HEK293 (cell line): ENCODE measurements around the gene MAGI1.

Experiments
- CTCF ChIA-PET: fragments of 350-600 bp; formaldehyde crosslinking; extraction: SDS; loops from one replicate; lab custom pipeline; 2021; ENCODE audit warnings: antibody characterized with exemption; lab: Yijun Ruan, JAX
- POLR2A ChIA-PET: fragments of 300-600 bp; formaldehyde crosslinking; extraction: SDS; loops from one replicate; lab custom pipeline; 2020; ENCODE audit warnings: antibody characterized with exemption, inconsistent platforms; lab: Yijun Ruan, JAX
- H3K27ac ChIP-seq: fragments of 200-500 bp; sonication (Bioruptor generic); 2 replicates; pipeline ENCODE4 v1.5.1; 2014; ENCODE audit warnings: low read depth, low read length, control low read depth, inconsistent platforms; ENCODE audit errors: extremely low read depth
- H3K36me3 ChIP-seq, 2 experiments: fragments of 200-500 bp in 1 of 2; sonication (Bioruptor generic) in 1 of 2; 1 replicate in 1 of 2; 2 replicates in 1 of 2; pipeline ENCODE4 v1.5.1; 2014 to 2017; ENCODE audit warnings: inconsistent platforms in 2 of 2, low read length in 2 of 2; ENCODE audit not compliant: control insufficient read depth in 2 of 2, insufficient read depth in 1 of 2
- H3K4me1 ChIP-seq: fragments of 200-500 bp; sonication (Bioruptor generic); 2 replicates; pipeline ENCODE4 v1.5.1; 2014; ENCODE audit warnings: mild to moderate bottlenecking, low read length, inconsistent platforms; ENCODE audit not compliant: control insufficient read depth, insufficient read depth
- H3K4me3 ChIP-seq: 2 replicates; pipeline ENCODE4 v1.5.1; 2011; ENCODE audit warnings: low read depth, mild to moderate bottlenecking, control low read depth, low read length, moderate library complexity
- H3K9me3 ChIP-seq: fragments of 200-500 bp; sonication (Bioruptor generic); 2 replicates; pipeline ENCODE4 v1.5.1; 2014; ENCODE audit warnings: low read depth, low read length, inconsistent platforms; ENCODE audit not compliant: control insufficient read depth, insufficient read depth
- PBX3 ChIP-seq: sonication (generic); formaldehyde crosslinking; IDR thresholded peaks from 2 replicates; pipeline ENCODE4 v1.8.1; 2022; ENCODE audit warnings: mild to moderate bottlenecking, moderate library complexity, missing genetic modification reagents
- TCF7L2 ChIP-seq: IDR thresholded peaks from 2 replicates; pipeline ENCODE4 v1.6.1; 2011; ENCODE audit warnings: low read depth, mild to moderate bottlenecking, inconsistent platforms, low read length, moderate library complexity, borderline replicate concordance
- ZNF140 ChIP-seq: fragments of 450-650 bp; formaldehyde crosslinking; IDR thresholded peaks from 2 replicates; pipeline ENCODE4 v1.5.1; 2016; ENCODE audit warnings: missing biosample characterization, missing genetic modification characterization
- ZNF202 ChIP-seq: fragments of 450-650 bp; formaldehyde crosslinking; IDR thresholded peaks from 2 replicates; pipeline ENCODE4 v1.5.1; 2016; ENCODE audit warnings: missing biosample characterization, missing genetic modification characterization, borderline replicate concordance
- ZNF266 ChIP-seq: fragments of 450-650 bp; formaldehyde crosslinking; IDR thresholded peaks from 2 replicates; pipeline ENCODE4 v1.5.1; 2016; ENCODE audit warnings: missing biosample characterization, missing genetic modification characterization, low read depth
- ZNF37A ChIP-seq: fragments of 450-650 bp; IDR thresholded peaks from 2 replicates; pipeline ENCODE4 v1.5.1; 2018; ENCODE audit warnings: missing biosample characterization, missing genetic modification characterization
- ZNF404 ChIP-seq: fragments of 450-650 bp; formaldehyde crosslinking; IDR thresholded peaks from 2 replicates; pipeline ENCODE4 v1.5.1; 2017; ENCODE audit warnings: missing biosample characterization, missing genetic modification characterization
- ZNF518A ChIP-seq: fragments of 450-650 bp; formaldehyde crosslinking; conservative IDR thresholded peaks from 2 replicates; pipeline ENCODE4 v1.5.1; 2016; ENCODE audit warnings: low read depth, missing biosample characterization, missing genetic modification characterization
- ZNF529 ChIP-seq: fragments of 450-650 bp; formaldehyde crosslinking; IDR thresholded peaks from 2 replicates; pipeline ENCODE4 v1.5.1; 2017; ENCODE audit warnings: missing genetic modification characterization, missing biosample characterization; ENCODE audit not compliant: insufficient replicate concordance
- ZNF530 ChIP-seq: fragments of 450-650 bp; formaldehyde crosslinking; IDR thresholded peaks from 2 replicates; pipeline ENCODE4 v1.5.1; 2016; ENCODE audit warnings: low read depth, missing biosample characterization, missing genetic modification characterization
- ZNF544 ChIP-seq: fragments of 450-650 bp; formaldehyde crosslinking; IDR thresholded peaks from 2 replicates; pipeline ENCODE4 v1.5.0; 2017; ENCODE audit warnings: missing biosample characterization, missing genetic modification characterization
- ZNF555 ChIP-seq: fragments of 450-650 bp; formaldehyde crosslinking; conservative IDR thresholded peaks from 2 replicates; pipeline ENCODE4 v1.5.1; 2017; ENCODE audit warnings: missing biosample characterization, mild to moderate bottlenecking, missing genetic modification characterization, inconsistent platforms
- ZNF580 ChIP-seq: fragments of 450-650 bp; formaldehyde crosslinking; IDR thresholded peaks from 2 replicates; pipeline ENCODE4 v1.5.1; 2016; ENCODE audit warnings: missing biosample characterization, missing genetic modification characterization
- ZNF692 ChIP-seq: fragments of 450-650 bp; formaldehyde crosslinking; IDR thresholded peaks from 2 replicates; pipeline ENCODE4 v1.5.1; 2016; ENCODE audit warnings: missing biosample characterization, missing genetic modification characterization
- ZNF785 ChIP-seq: fragments of 450-650 bp; formaldehyde crosslinking; IDR thresholded peaks from 2 replicates; pipeline ENCODE4 v1.5.1; 2016; ENCODE audit warnings: missing biosample characterization, missing genetic modification characterization
- ZXDB ChIP-seq: fragments of 450-650 bp; formaldehyde crosslinking; IDR thresholded peaks from 2 replicates; pipeline ENCODE4 v1.5.1; 2016; ENCODE audit warnings: missing biosample characterization, missing genetic modification characterization
- TF ChIP-seq, protein P1 (sequence below): fragments of 450-650 bp; formaldehyde crosslinking; IDR thresholded peaks from 2 replicates; pipeline ENCODE4 v1.5.1; 2016; ENCODE audit warnings: missing biosample characterization, missing genetic modification characterization

Gene MAGI1

DNA sequence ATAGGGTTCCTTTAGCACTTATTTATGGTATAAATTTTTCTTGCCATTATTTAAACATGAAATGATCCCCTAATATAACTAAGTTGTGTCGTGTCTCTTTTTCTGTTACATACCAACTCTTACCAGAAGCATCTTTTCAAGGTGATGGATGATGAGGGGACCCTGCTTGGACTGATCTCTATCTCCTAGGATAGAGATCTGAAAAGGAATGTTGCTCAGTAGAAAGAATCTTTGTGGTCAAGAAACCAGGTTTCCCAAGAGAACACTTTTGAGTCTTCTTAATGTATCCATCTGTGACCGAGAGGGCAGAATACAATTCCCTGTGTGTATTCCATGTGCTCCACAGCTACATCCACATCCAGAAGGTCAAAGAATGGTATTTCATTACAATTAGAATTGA lies 409.7 kb downstream of the MAGI1 start:
- Histone ChIP-seq H3K36me3 (no peaks in the 10 kb centered on the region), H3K9me3 (no peaks in the 10 kb centered on the region), H3K27ac (no peak overlapping the region), H3K4me3 (no peak overlapping the region), H3K4me1 (peaks cover 5% of the 10 kb centered on the region; the same call in 1 of the 2 replicates)
- POLR2A ChIA-PET = no interaction called here
- CTCF ChIA-PET = interaction anchor here (0.5 to 0.7 kb wide), 3 partner anchors 44 to 489 kb away, joined by 3 to 4 read pairs (median 3); no protein-coding TSS in a partner anchor
- TF ChIP-seq ZNF404 (no peak), ZNF37A (tag by site-specific recombination) (no peak), ZNF555 (tag by site-specific recombination) (no peak)

GRCh38 chr3:65627062-65627461 lies 411.7 kb downstream of the MAGI1 start:
- Histone ChIP-seq H3K4me1 (no peaks in the 10 kb centered on the region), H3K36me3 (no peaks in the 10 kb centered on the region), H3K4me3 (no peak overlapping the region), H3K27ac (no peak overlapping the region), H3K9me3 (no peaks in the 10 kb centered on the region)
- CTCF ChIA-PET = no interaction called here
- POLR2A ChIA-PET = no interaction called here
- TF ChIP-seq ZNF785 (tag by site-specific recombination) (no peak), ZNF580 (tag by site-specific recombination) (no peak), ZNF544 (tag by site-specific recombination) (no peak), ZXDB (tag by site-specific recombination) (no peak), PBX3 (CRISPR knock-in tag) (no peak)
- TF ChIP-seq, protein P1, sequence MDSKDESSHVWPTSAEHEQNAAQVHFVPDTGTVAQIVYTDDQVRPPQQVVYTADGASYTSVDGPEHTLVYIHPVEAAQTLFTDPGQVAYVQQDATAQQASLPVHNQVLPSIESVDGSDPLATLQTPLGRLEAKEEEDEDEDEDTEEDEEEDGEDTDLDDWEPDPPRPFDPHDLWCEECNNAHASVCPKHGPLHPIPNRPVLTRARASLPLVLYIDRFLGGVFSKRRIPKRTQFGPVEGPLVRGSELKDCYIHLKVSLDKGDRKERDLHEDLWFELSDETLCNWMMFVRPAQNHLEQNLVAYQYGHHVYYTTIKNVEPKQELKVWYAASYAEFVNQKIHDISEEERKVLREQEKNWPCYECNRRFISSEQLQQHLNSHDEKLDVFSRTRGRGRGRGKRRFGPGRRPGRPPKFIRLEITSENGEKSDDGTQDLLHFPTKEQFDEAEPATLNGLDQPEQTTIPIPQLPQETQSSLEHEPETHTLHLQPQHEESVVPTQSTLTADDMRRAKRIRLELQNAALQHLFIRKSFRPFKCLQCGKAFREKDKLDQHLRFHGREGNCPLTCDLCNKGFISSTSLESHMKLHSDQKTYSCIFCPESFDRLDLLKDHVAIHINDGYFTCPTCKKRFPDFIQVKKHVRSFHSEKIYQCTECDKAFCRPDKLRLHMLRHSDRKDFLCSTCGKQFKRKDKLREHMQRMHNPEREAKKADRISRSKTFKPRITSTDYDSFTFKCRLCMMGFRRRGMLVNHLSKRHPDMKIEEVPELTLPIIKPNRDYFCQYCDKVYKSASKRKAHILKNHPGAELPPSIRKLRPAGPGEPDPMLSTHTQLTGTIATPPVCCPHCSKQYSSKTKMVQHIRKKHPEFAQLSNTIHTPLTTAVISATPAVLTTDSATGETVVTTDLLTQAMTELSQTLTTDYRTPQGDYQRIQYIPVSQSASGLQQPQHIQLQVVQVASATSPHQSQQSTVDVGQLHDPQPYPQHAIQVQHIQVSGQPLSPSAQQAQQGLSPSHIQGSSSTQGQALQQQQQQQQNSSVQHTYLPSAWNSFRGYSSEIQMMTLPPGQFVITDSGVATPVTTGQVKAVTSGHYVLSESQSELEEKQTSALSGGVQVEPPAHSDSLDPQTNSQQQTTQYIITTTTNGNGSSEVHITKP (tag by site-specific recombination) = peak; percentile 57

GRCh38 chr3:65625305-65625704 lies 413.4 kb downstream of the MAGI1 start:
- CTCF ChIA-PET = no interaction called here
- Histone ChIP-seq H3K27ac (no peak overlapping the region), H3K36me3 (no peaks in the 10 kb centered on the region), H3K4me3 (no peak overlapping the region), H3K9me3 (no peaks in the 10 kb centered on the region), H3K4me1 (no peaks in the 10 kb centered on the region)
- POLR2A ChIA-PET = no interaction called here
- TF ChIP-seq ZNF529 (tag by site-specific recombination) (no peak), ZNF692 (no peak), ZNF202 (tag by site-specific recombination) (no peak), ZNF266 (tag by site-specific recombination) (no peak), ZNF140 (tag by site-specific recombination) (no peak), TCF7L2 (no peak), ZNF518A (tag by site-specific recombination) (no peak), ZNF530 (tag by site-specific recombination) (no peak)
